Activated T-cell treated with anti-CD3 and anti-CD28 coated beads for 24 hours (primary cell): ENCODE data around the gene PPIP5K1.

ENCODE experiments used
- DNase-seq: peaks from one replicate; pipeline ENCODE4 v3.0.0-alpha.2; 2020; ENCODE audit warnings: low read depth

Gene PPIP5K1

DNA sequence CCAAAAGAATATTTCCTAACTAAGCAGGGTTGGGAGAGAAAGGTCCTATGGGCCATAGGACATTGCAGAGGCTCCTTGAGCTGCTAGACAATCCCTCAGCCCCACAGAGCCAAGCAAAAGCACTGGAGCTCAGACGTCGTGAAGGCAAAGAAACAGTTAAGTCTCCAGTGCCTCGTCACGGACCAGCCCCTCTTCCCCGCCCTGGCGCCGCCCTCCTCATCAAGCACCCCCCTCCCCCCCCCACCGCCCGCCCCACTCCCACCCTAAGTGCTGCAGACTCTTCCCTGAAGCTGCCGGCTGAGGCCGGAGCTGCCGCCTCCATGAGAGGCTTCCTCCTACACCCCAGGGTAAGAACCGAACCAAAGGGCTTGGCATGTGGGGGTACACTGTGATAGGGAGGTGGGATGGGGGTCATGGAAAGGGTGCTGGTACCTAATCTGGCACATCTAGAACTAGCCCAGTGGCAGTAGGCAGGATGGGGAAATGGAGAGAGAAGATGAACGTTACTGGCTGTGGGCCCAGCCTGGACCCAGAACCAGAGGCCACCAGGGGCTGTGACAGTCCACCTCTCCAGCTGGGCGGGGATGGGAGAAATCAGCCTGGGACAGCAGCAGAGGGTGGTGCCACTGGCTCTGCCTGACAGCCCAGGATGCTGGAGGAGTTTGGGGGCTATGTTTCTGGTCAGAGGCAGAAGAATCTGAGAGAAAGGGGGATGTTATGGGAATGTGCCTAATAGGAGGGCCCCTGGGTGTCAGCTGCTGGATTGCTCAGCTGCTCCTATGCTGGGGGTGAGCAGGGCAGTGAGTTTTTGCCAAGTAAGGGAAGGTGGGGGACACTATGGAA lies 72.4 kb downstream of the PPIP5K1 start, which contains the start of gene MAP1A:
MAP1A (plus strand) TSS at position 255 of the 843 bp plus-strand sequence. CDS start 3,866 bp downstream, outside the sequence.
- DNase-seq = no peak

DNA sequence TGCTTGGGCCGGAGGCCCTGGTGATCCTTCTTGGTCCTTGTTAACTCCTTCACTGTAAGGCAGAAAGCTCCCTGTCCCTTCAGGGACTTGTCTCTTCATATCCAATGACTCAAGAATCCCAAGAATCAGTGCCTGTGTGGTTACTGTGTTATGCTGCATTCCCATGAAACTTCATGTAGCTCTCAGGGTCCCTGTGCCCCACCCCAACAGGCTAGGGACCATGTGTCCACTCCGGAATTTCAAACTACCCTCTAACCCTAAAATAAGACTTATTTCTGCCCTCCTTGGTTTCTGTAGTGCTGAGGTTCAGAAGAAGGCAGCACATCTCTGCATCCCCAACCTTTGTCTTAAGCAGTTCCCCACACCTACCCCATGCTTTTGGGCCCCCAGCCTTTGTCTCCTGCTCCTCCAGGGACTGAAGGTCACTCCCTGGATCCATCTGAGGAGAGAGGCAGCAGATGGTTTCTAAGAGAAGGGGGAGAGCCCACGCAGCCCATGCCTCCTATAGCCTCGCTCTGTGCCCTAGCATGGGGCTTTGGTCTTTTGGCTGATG lies 73.1 kb downstream of the PPIP5K1 start:
- no peak for DNase-seq

DNA sequence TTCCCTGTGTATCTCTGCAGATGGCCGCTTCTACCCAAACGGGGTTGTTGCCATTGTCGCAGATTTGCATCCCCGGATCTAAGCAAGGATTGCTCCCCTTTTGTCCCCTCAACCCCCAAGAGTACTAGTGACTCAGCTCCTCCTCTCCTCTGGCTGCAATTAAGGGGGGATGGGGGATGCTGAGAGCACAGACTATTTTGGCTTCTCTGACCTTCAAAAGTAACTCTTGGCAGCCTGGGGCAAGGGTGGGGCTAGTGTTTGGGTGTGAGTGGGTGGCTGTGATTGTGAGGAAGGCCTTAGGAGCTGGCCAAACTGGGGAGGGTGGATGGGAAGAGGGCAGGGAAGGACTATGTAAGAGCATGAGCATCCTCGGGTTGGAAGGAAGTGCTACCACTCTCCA lies 73.8 kb downstream of the PPIP5K1 start:
- no peak for DNase-seq

DNA sequence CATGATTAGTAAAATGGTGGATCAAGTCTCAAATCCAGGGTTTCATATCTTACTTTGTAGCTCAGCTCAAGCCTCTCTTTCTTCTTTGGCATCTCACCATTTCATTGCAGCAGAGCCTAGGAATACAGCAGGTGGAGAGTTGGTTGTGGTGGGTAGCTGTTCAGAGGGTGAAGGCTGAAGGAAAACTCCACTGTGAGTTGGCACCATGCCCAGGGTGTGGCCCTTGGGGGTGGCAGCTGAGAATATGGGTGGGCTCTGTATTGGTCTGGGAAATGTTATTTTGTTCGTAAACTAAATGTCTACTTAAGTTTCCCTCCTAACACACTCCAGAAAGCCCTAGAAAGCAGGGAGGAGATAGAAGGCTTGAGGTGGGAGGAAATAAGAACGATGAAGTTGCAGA lies 74.3 kb downstream of the PPIP5K1 start:
- no peak for DNase-seq

DNA sequence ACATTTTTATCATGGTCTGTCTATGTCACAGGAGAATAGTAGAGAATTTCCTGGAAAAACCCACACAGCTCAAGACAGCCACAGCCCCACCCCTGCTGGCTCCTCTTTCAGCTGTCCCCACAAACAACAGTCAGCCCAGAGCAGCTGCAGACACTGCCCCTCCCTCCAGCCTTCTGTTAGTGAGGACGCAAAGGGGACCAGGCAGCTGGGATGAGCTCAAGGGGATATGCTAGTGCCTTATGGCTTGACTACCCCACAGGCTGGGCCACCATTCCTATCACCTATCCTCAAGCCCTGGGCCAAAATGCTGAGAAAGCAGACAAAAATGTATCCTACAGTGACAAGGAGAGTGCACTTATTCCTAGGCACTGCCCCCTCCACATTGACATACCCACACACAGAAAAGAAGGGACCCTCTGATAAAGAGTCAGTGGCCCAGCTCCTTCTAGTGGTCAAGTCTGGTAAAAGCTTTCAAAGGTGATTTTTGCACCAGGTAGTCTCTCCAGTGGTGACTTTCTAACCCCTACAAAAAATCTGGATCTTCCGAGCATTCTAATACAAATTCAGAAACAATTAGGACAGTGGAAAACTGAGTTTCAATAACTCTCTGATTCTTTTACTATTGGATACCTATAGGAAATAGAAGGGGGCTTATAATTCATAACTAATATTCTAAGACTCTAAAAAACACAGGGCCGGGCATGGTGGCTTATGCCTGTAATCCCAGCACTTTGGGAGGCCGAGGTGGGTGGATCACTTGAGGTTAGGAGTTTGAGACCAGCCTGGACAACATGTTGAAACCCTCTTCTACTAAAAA lies 75.6 kb downstream of the PPIP5K1 start:
- no peak for DNase-seq

GRCh38 chr15:43513550-43513949 lies 76.5 kb downstream of the PPIP5K1 start:
- no peak for DNase-seq

DNA sequence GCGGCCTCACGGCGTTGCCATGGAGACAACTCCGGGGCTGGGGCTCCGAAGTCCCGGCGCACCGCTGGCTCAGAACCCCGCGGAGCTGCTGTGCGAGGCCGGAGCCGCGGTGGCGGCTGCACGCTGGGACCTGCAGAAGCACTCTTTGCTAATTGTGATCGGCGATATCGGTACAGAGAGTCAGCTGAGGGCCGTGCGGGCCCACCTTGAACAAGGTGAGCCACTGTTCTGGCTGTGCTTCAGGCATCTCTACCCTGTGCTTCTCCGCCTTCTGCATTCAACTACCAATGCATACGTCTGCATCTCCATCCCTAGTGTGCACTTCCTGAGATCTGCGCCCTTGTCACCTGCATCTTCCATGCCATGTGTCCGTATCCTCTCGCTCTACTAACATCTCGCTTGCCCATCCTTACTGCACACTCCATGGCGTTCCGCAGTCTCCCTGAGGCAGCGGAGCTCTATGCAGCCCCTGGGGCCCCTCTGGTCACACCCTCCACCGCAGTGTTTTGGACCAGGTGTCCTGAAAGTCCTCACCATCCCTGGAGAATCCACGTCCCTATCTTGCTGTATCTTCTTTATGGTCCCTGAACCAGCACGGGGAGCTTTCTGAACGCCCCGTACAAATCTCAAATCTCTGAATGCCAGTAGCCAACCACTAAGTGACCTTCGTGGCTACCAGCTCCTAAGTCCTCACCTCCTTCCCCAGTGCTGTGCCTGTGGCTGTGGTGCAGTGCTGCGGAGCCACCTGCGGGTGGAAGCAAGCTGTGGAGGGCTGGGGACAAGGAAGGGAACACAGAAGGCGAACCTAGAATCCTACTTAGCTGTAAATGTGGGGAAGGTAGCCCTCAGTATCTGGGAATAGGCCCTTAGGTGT lies 78.8 kb downstream of the PPIP5K1 start:
- DNase-seq = no peak

GRCh38 chr15:43510200-43511011 lies 79.6 kb downstream of the PPIP5K1 start:
- peak; percentile 96 for DNase-seq

GRCh38 chr15:43509660-43510199 lies 80.3 kb downstream of the PPIP5K1 start:
- no peak for DNase-seq

DNA sequence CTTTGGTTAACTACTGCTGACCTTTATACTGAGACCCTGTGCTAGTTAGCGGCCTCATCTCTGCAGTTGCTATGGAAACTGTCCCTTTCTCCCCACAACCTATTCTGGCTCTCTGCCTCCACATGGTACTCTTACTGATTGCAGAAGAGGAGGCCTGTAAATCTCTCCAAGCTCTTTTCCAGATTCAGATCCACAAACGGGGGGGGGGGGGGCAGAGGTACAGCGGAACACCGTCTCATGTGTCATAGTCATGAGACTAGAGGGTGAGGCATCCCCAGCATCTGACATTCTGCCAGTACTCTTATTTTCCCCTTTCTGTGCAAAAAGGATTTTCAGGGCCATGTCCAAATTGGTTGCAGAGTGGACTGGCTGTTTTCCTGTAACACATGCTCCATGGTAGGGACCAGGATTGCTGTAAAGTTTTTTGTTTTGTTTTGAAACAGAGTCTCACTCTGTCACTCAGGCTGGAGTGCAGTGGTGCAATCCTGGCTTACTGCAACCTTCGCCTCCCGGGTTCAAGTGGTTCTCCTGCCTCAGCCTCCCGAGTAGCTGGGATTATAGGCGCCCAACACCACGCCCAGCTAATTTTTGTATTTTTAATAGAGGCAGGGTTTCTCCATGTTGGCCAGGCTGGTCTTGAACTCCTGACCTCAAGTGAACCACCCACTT lies 80.9 kb downstream of the PPIP5K1 start:
- no peak for DNase-seq

GRCh38 chr15:43508421-43508820 lies 81.6 kb downstream of the PPIP5K1 start:
- DNase-seq = no peak

- no peak for DNase-seq
Observed at GRCh38 chr15:43505738-43506137, 84.3 kb downstream of the PPIP5K1 start.

GRCh38 chr15:43499635-43500034 lies 90.4 kb downstream of the PPIP5K1 start:
- no peak for DNase-seq

- no peak for DNase-seq
Observed at GRCh38 chr15:43498990-43499389, 91.0 kb downstream of the PPIP5K1 start.

- DNase-seq = no peak
Observed at GRCh38 chr15:43493703-43494472, 96.1 kb downstream of the PPIP5K1 start.

DNA sequence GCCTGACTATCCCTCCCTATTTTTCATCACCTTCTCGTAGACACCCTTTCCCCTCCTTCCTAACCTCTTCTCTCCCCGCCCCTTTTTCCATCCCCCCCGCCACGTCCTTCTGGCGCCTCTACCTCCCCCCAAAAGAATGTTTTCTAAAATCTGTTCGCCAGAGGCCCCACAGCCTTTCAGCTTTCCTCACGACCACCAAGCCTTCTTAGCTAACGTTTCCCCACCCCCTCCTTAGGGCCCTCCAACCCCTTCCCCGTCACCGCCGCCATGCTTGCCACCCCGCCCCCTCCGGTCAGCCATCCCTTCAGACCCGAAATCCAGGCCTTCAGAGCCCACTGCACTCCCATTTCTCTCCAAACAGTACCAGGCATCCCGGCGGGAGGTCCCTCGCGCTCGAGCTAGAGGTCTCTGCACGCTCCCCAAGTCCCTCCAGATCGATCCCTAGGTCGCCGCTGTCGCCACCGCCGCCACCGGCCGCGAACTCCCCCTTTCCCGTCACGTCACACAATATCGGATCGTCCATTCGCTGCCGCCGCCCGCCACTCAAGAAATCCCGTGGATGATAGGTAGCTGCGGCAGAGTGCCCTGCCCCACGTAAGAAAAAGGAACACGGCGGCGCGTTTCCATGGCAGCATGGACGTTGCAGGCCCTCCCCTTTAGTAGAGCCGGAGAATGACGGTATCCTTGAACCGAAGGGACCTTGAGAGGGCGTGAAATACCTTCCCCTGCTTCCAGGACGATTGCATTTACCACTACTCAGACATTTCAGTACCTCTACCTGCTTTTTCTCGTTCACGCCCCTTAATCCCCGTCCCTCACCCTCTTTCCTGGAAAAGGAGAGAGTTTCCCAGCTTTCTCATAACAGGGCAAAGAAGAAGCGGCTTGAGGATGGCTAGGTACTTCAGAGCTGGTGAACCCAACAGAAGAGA lies 97.1 kb downstream of the PPIP5K1 start, which contains the start of gene TP53BP1:
TP53BP1 (minus strand) TSS at position 484 of the 929 bp plus-strand sequence; CDS start at position 371, 113 bp downstream.
- DNase-seq = peak; percentile 93

- no peak for DNase-seq
Observed at GRCh38 chr15:43492266-43492665, 97.7 kb downstream of the PPIP5K1 start.

DNA sequence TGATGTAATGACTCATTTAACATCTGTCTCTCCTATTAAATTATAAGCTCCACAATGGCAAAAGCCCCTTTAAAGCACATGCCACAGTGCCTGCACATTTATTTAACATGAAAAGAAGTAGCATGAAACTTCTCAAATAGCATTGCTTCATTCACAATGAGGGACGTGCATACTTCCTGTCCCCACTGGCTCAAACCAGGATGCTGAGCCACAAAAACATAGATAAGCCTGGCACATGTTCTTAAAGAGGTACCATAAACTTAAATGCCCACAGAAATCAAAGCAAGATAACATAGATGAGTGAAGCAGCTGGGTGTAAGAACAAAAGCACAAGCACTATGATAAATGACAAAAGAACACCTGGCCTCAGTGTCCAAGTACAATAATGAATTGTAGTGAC lies 100.8 kb downstream of the PPIP5K1 start:
- DNase-seq = no peak
